Myocyte (in vitro differentiated cells): ENCODE results near the gene ZFTA. TPM values are rescaled to one million over a fixed set of nuclear protein-coding genes. Genes with fewer than 3 reads are reported as not detected.

Source experiments
- DNase-seq: peaks from one replicate; pipeline ENCODE4 v3.0.0-alpha.2; 2012; ENCODE audit warnings: low read depth
- total RNA-seq: library from RNA; depleted of rRNA; stranded (reverse); fragments of >200 nt; gene quantifications from 2 replicates; pipeline ENCODE4 v1.2.3, GENCODE V29; 2014

ZFTA gene
- total RNA-seq, 1 donor from 2014 or later, result 20.7 TPM

GRCh38 chr11:63756919-63757761, 11.4 kb downstream of the ZFTA start:
- no peak for DNase-seq

GRCh38 chr11:63749624-63750023, 19.0 kb downstream of the ZFTA start:
- no peak for DNase-seq

- DNase-seq, result no peak
Observed at GRCh38 chr11:63747011-63747410, 21.6 kb downstream of the ZFTA start.

- peak; percentile 14 for DNase-seq
Observed at GRCh38 chr11:63745304-63746170, 23.0 kb downstream of the ZFTA start.

GRCh38 chr11:63738720-63739360, 29.7 kb downstream of the ZFTA start:
- DNase-seq, result peak; percentile 82

GRCh38 chr11:63737718-63738117, 30.9 kb downstream of the ZFTA start:
- DNase-seq, result no peak

GRCh38 chr11:63736864-63737263, 31.7 kb downstream of the ZFTA start:
- no peak for DNase-seq

- DNase-seq, result no peak
Observed at GRCh38 chr11:63729326-63729725, 39.2 kb downstream of the ZFTA start.

- no peak for DNase-seq
Observed at GRCh38 chr11:63720611-63721010, 48.0 kb downstream of the ZFTA start.

GRCh38 chr11:63719987-63720386, 48.6 kb downstream of the ZFTA start:
- DNase-seq, result no peak

GRCh38 chr11:63719001-63719400, 49.6 kb downstream of the ZFTA start:
- no peak for DNase-seq

Other genes starting within 250 kb of the ZFTA start
- gene PLAAT4, start 232.0 kb downstream of the ZFTA start, total RNA-seq, result 15.8 and 20.4 TPM in 2 replicates
- gene PLAAT2, start 205.4 kb downstream of the ZFTA start, total RNA-seq, result 0.52 and 2.3 TPM in 2 replicates
- 83.5 and 90.2 TPM in 2 replicates for gene PLAAT3, start 154.3 kb downstream of the ZFTA start, total RNA-seq
- 28.2 and 30.8 TPM in 2 replicates for gene ATL3, start 97.4 kb downstream of the ZFTA start, total RNA-seq
- 65.6 and 80.4 TPM in 2 replicates for gene RTN3, start 87.3 kb downstream of the ZFTA start, total RNA-seq
- gene SPINDOC, start 44.7 kb upstream of the ZFTA start, total RNA-seq, result 16.2 and 16.8 TPM in 2 replicates
- gene MARK2, start 70.3 kb upstream of the ZFTA start, total RNA-seq, result 23.2 and 25.4 TPM in 2 replicates
- 0.53 and 0.57 TPM in 2 replicates for gene RCOR2, start 148.4 kb upstream of the ZFTA start, total RNA-seq
- gene NAA40, start 170.2 kb upstream of the ZFTA start, total RNA-seq, result 8.0 and 13.1 TPM in 2 replicates
- 396 and 474 TPM in 2 replicates for gene COX8A, start 205.8 kb upstream of the ZFTA start, total RNA-seq
- 41.7 and 47.0 TPM in 2 replicates for gene OTUB1, start 217.7 kb upstream of the ZFTA start, total RNA-seq